ENCODE measurements around the gene PRDX3. TPM values are rescaled to one million over a fixed set of nuclear protein-coding genes. Genes with fewer than 3 reads are reported as not detected.

PRDX3 gene
- polyA plus RNA-seq, 1 experiment, result 280 TPM

DNA sequence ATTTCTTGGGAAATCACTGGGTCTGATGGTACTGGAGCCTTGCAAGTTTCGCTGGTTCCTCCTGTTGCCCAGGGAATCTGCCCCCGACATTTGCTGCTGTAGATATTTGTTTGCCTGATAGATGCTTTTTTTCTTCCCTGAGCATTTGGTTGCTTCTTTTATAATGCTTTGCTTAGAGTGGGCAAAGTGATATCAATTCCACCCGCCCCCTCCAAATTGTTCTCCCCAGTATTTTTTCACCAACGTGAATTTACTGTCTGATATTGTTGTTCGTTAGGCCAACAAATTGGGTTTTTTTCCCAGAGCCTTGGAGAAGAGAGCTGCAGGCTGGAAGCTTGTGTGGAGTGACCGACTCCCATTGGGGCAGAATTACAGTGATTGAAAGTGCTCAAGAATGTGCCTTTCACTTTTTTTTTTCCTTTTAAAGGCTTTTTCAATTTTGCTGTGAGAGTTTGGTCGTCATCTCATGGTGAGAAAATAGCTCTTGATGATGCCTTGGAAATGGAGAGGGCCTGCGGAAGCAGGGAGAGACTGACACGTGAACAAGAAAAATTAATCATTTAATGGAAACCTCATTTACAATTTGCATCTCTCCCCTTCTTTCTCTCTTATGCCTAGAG is 31.2 kb upstream of the PRDX3 start:
- peak overlapping the region; percentile 91 for H3K4me3 ChIP-seq (ENCODE audit: low read depth, low read length)
- ChIA-PET CTCF (interaction anchor here (0.6 to 4.6 kb wide), 31 partner anchors 8 to 333 kb away, joined by 3 to 42 read pairs (median 5); partner anchors contain the start of gene RGS10), POLR2A (interaction anchor here (0.6 to 0.7 kb wide), 4 partner anchors 9 to 240 kb away, joined by 3 to 8 read pairs (median 4); no protein-coding TSS in a partner anchor)
- no peak for DNase-seq (ENCODE audit: low read depth)
- TF ChIP-seq, protein P1, sequence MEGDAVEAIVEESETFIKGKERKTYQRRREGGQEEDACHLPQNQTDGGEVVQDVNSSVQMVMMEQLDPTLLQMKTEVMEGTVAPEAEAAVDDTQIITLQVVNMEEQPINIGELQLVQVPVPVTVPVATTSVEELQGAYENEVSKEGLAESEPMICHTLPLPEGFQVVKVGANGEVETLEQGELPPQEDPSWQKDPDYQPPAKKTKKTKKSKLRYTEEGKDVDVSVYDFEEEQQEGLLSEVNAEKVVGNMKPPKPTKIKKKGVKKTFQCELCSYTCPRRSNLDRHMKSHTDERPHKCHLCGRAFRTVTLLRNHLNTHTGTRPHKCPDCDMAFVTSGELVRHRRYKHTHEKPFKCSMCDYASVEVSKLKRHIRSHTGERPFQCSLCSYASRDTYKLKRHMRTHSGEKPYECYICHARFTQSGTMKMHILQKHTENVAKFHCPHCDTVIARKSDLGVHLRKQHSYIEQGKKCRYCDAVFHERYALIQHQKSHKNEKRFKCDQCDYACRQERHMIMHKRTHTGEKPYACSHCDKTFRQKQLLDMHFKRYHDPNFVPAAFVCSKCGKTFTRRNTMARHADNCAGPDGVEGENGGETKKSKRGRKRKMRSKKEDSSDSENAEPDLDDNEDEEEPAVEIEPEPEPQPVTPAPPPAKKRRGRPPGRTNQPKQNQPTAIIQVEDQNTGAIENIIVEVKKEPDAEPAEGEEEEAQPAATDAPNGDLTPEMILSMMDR (IDR thresholded peaks at IDR 0.05; ENCODE audit: insufficient read depth, low read depth, low read length), result no peak
- no peaks in the 10 kb centered on the region for H3K27me3 ChIP-seq (ENCODE audit: control insufficient read depth, insufficient read depth, low read length)
- H3K36me3 ChIP-seq (ENCODE audit: control insufficient read depth, insufficient read depth, low read length), result no peaks in the 10 kb centered on the region

- ChIA-PET CTCF (interaction anchor here (0.6 to 4.6 kb wide), 30 partner anchors 9 to 334 kb away, joined by 3 to 42 read pairs (median 5); partner anchors contain the start of gene RGS10), POLR2A (interaction anchor here (0.6 to 0.7 kb wide), 4 partner anchors 9 to 393 kb away, joined by 3 to 8 read pairs (median 3); no protein-coding TSS in a partner anchor)
- Histone ChIP-seq H3K27me3 (ENCODE audit: control insufficient read depth, insufficient read depth, low read length) (no peaks in the 10 kb centered on the region), H3K4me3 (ENCODE audit: low read depth, low read length) (peak overlapping the region; percentile 91), H3K36me3 (ENCODE audit: control insufficient read depth, insufficient read depth, low read length) (no peaks in the 10 kb centered on the region)
- no peak for DNase-seq (ENCODE audit: low read depth)
- TF ChIP-seq, protein P1 (IDR thresholded peaks at IDR 0.05; ENCODE audit: insufficient read depth, low read depth, low read length), result peak; percentile 91
Observed at GRCh38 chr10:119209035-119209735, 30.6 kb upstream of the PRDX3 start.

DNA sequence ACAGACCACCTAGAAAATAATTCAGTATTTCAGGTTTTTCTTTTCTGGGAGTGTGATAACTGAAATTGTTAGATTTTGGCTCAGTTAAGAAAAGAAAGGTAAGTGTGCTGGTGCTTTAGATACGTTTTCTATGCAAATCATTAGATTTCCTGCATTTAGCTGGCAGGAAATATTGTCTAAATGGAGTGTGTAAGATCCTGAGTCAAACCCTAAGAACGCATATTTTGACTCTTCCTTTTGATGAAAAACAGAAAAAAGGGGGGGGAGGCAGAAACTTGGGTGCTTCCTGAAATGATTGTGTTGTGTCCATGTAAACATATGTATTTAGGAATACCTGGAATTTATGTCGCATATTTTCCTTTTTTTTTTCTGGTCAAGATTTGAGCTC is 29.9 kb upstream of the PRDX3 start:
- H3K27me3 ChIP-seq (ENCODE audit: control insufficient read depth, insufficient read depth, low read length), result no peaks in the 10 kb centered on the region
- no peaks in the 10 kb centered on the region for H3K36me3 ChIP-seq (ENCODE audit: control insufficient read depth, insufficient read depth, low read length)
- H3K4me3 ChIP-seq (ENCODE audit: low read depth, low read length), result peak overlapping the region; percentile 91
- POLR2A ChIA-PET, result interaction anchor here (0.6 to 0.7 kb wide), 2 partner anchors 394 to 1273 kb away, joined by 3 to 32 read pairs; no protein-coding TSS in a partner anchor
- no peak for DNase-seq (ENCODE audit: low read depth)
- TF ChIP-seq, protein P1 (IDR thresholded peaks at IDR 0.05; ENCODE audit: insufficient read depth, low read depth, low read length), result no peak
- CTCF ChIA-PET, result interaction anchor here (1.2 to 4.6 kb wide), 12 partner anchors 9 to 334 kb away, joined by 4 to 42 read pairs (median 10); partner anchors contain the start of gene RGS10

DNA sequence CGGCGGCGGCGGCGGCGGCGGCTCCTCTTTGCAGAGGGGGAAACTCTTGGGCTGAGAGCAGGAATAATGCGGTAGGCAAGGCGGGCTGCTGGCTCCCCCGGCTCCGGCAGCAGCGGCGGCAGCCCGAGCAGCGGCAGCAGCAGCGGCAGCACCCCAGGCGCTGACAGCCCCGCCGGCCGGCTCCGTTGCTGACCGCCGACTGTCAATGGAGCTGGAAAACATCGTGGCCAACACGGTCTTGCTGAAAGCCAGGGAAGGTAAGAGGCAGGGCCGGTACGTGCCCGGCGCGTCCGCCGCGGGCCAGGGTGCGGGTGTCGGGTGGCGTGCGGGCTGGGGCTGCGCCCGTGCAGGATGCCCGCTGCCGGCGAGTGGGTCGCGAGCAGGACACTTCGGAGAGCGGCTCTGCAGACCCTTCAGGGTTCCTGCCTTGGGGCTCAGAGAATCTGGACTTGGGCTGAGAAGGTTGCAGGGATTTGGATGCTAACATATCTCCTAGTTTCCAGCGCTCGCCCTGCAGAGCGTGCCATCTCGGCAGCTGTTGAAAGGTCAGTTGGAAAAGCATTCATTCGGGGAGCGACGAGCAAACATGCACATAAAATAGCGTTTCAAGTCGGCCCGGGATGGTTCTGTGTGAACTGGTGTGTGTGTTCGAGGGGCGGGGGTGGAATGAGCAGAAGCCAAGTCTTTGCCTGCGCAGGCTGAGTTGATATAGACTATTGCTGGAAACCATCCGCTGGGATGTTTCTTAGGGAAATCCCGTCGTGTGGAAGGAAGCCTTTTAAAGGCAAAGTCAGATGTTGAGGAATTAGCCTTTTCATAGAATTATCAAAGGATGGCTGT is 29.3 kb upstream of the PRDX3 start:
- no peak for DNase-seq (ENCODE audit: low read depth)
- ChIA-PET CTCF (interaction anchor here (0.6 to 5.9 kb wide), 42 partner anchors 8 to 714 kb away, joined by 3 to 65 read pairs (median 8); partner anchors contain the start of gene RGS10), POLR2A (interaction anchor here (0.6 to 0.7 kb wide), 2 partner anchors 66 to 1272 kb away, joined by 3 to 32 read pairs; no protein-coding TSS in a partner anchor)
- TF ChIP-seq, protein P1 (IDR thresholded peaks at IDR 0.05; ENCODE audit: insufficient read depth, low read depth, low read length), result no peak
- no peaks in the 10 kb centered on the region for H3K27me3 ChIP-seq (ENCODE audit: control insufficient read depth, insufficient read depth, low read length)
- H3K36me3 ChIP-seq (ENCODE audit: control insufficient read depth, insufficient read depth, low read length), result no peaks in the 10 kb centered on the region
- H3K4me3 ChIP-seq (ENCODE audit: low read depth, low read length), result peak overlapping the region; percentile 91
